HG02885 (cell line): ENCODE measurements around the gene SLC12A8.

ENCODE experiments used
- ATAC-seq: cut with Tn5 transposase; IDR thresholded peaks from one replicate; pipeline ENCODE4 v1.9.1; 2021; ENCODE audit warnings: mild to moderate bottlenecking; ENCODE audit not compliant: unreplicated experiment, poor library complexity

Gene SLC12A8

GRCh38 chr3:125219261-125219701 lies 6.7 kb upstream of the SLC12A8 start:
- no peak for ATAC-seq

- ATAC-seq, result no peak
Observed at GRCh38 chr3:125214738-125215137, 2.2 kb upstream of the SLC12A8 start.

- ATAC-seq, result no peak
Observed at GRCh38 chr3:125213946-125214542, 1.5 kb upstream of the SLC12A8 start.

- no peak for ATAC-seq
Observed at GRCh38 chr3:125213364-125213755, 812 bp upstream of the SLC12A8 start.

- no peak for ATAC-seq
Observed at GRCh38 chr3:125212091-125212508, 448 bp downstream of the SLC12A8 start.

GRCh38 chr3:125211523-125212090 lies 941 bp downstream of the SLC12A8 start:
- no peak for ATAC-seq

GRCh38 chr3:125207949-125208568 lies 4.5 kb downstream of the SLC12A8 start:
- no peak for ATAC-seq

- no peak for ATAC-seq
Observed at GRCh38 chr3:125207507-125207906, 5.0 kb downstream of the SLC12A8 start.

GRCh38 chr3:125206934-125207333 lies 5.6 kb downstream of the SLC12A8 start:
- ATAC-seq, result no peak

- no peak for ATAC-seq
Observed at GRCh38 chr3:125203731-125204130, 8.8 kb downstream of the SLC12A8 start.

- no peak for ATAC-seq
Observed at GRCh38 chr3:125202197-125202596, 10.4 kb downstream of the SLC12A8 start.

GRCh38 chr3:125200731-125201139 lies 11.8 kb downstream of the SLC12A8 start:
- peak; percentile 70 for ATAC-seq

- no peak for ATAC-seq
Observed at GRCh38 chr3:125194849-125195601, 17.5 kb downstream of the SLC12A8 start.

- no peak for ATAC-seq
Observed at GRCh38 chr3:125194061-125194848, 18.3 kb downstream of the SLC12A8 start.

- peak; percentile 70 for ATAC-seq
Observed at GRCh38 chr3:125192190-125193035, 20.1 kb downstream of the SLC12A8 start.

- ATAC-seq, result no peak
Observed at GRCh38 chr3:125191730-125192129, 20.8 kb downstream of the SLC12A8 start.

- ATAC-seq, result no peak
Observed at GRCh38 chr3:125191256-125191655, 21.3 kb downstream of the SLC12A8 start.

- no peak for ATAC-seq
Observed at GRCh38 chr3:125190786-125191185, 21.8 kb downstream of the SLC12A8 start.

- no peak for ATAC-seq
Observed at GRCh38 chr3:125189378-125190165, 23.0 kb downstream of the SLC12A8 start.
